ENCODE data around the gene DNLZ. TPM values are rescaled to one million over a fixed set of nuclear protein-coding genes. Genes with fewer than 3 reads are reported as not detected.
A peak's percentile ranks its signal among the peaks of the same experiment; 100 is the strongest.

The DNLZ gene
- total RNA-seq, 1 experiment from 2014 or later: 36.6 TPM

GRCh38 chr9:136344544-136345280 is 18.8 kb downstream of the DNLZ start:
- no peak for DNase-seq (ENCODE audit: low read depth)

DNA sequence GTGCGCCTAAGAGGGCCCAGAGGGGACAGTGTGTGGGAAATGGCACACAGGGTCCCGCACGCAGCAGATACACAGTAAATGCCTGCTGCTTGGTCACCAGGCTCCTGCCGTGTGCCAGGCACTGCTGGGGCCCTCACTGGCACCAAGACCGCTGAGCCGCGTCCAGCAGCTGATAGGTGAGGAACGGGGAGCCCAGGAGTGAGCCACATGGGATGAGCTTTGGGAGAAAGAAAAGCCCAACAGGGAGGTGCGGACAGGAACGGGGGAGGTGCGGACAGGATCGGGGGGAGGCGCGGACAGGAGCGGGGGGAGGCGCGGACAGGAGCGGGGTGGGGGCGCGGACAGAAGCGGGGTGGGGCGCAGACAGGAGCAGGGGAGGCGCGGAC is 19.7 kb downstream of the DNLZ start:
- no peak for DNase-seq (ENCODE audit: low read depth)

DNA sequence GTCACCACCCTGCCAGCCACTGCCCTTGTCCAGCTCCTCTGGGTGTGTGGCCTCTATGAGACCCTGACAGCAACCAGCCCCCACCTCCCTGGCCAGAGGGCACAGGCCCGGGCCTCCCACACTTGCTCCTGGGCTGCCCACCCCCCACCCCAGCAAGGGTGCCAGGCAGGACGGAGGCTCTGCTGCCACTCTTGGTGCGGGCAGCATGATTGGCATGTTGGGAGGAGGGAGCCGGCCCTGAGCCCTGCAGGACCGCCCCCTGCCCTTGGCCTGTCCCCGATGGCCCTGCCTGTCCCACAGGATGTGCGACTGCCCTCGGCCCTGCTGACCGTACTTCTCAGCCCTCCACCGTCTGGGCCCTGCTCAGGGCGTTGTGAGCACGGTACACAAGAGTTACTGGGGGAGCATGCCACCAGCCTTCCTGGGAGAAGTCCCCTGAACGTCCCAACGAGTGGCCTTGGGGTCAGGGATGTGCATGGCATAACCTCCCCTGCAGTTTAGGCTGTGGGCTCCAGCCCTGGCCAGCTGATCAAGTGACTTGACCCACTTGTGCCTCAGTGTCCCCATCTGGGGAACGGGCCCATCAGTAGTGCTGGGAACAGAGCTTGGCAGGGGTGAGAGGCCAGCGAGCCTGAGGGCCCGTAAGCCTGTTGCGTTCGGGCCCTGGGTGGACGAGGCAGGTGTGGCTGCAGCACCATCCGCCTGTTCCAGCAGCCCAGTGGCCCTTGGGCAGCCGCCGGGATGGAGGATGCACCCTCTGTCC is 20.2 kb downstream of the DNLZ start:
- DNase-seq (ENCODE audit: low read depth): no peak

DNA sequence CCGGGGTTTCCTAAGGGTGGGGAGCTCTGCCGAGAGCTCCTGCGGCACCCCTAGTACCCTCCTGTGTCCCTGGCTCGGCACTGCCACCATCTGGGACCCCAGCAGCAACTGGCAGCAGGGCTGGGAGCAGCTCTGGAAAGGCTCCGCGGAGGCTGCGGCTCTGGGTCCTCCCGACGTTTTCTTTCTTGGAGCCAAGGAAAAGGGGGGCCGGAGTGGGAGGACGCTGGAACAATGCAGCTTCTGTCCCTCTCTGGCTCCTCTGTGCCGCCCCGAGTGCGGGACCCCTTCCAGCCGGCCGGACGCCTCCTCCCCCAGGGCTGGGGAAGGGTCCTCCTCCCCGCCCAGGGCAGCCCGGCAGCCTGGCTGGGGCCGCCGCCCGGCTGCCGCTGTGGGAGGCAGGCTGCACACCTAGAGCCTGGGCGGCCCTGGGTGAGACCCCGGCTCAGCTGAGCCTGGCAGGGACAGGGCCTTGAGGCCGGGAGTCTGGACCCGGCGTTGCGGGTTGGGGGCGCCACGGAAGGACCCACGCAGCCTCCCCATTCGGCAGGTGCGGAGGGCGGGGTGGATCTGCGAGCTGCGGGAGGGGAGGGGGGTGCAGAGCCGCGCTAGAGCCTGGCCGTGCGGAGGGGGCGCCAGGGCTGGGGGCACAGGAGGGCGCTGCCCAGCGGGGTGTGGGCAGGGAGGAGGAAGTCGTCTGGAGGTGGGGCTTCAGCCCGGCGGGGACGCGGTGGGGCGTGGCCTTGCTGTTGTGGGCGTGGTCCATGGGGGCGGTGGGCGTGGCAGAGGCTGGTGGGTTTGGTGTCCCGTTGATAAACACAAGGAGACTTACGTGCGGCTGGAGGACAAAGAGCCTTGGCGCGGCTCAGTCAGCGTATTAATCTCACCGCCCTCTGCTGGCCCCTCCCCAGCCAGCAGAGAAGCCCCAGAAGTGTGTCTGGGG is 21.1 kb downstream of the DNLZ start:
- DNase-seq (ENCODE audit: low read depth): no peak

DNA sequence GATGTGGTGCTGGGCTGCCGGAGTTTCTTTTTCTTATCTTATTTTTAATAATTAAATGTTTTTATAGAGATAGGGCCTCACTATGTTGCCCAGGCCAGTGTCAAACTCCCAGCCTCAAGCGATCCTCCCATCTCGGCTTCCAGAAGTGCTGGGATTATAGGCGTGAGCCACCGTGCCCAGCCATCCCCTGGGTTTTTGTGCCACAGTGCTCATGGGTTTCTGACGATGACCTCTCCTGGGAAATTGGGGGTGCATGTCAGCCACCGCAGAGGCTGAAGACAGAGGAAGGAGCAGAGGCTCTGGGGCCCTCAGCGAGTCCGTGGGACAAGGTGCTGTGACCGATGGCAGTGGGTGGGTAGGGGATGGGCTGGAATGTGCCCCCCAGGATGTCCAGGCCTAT is 21.8 kb downstream of the DNLZ start:
- DNase-seq (ENCODE audit: low read depth): no peak

DNA sequence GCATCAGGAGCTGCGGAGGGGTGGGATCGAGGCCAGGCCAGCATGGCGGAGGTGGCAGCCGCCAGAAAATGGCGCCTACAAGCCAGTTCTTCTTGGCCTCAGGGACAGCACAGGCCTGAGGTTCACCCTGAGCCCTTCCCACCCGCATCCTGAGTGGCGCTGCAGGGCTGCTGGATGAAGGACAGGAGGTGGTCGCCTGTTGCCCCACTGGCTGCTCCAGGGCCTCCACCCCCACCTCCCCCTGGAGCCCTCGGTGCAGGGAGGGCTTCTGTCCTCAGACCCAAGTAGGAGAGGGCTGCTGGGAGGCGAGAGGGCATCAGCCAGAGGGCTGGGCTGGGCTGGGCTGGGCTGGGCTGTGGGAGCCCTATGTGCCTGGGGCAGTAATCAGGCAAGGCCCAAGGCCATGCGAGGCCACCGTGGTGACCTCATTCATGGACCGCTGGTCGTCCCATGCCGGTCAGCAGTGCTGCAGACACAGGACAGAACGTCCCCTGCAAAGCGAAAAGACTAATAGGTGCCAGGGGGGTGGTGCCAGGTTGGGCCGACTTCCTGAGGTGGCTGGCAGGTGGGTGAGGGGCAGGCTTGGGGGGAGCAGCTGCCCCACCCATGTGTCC is 22.4 kb downstream of the DNLZ start:
- no peak for DNase-seq (ENCODE audit: low read depth)

GRCh38 chr9:136340356-136341041 is 23.0 kb downstream of the DNLZ start:
- no peak for DNase-seq (ENCODE audit: low read depth)

GRCh38 chr9:136339958-136340310 is 23.6 kb downstream of the DNLZ start:
- no peak for DNase-seq (ENCODE audit: low read depth)

DNA sequence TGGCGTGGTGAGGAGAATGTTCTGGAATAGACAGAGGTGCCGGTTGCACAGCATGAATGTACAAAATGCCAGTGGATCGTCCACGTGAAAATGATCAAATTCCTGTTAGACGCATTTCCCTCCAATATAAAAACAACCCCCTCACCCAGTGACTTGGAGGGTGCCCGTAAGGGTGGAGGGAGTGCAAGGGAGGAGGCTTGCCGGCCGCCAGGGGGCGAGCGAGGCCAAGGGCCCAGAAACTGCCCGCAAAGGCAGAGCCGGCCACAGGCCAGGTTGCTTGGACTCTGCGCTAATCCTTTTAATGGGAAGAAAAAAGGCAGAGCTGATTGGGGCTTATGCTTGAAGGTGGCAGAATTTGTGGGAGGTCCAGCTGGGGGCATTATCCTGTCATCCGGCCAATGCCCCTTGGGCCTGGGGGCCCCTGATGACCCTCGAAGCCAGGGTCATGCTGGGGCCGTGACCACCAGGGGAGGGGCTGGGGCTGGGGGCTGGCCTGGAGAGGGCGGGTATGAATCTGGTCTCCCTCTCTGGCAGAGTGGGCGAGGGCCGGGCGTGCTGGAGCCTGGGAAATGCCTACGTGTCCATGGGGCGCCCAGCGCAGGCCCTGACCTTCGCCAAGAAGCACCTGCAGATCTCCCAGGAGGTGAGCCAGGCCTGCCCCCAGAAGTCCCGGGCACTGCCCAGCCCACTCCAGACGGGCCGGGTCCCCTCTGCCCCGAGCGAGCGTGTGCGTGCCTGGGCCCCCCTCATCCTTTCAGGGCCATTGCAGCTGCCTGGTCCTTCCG is 24.2 kb downstream of the DNLZ start:
- peak; percentile 57 for DNase-seq (ENCODE audit: low read depth)

DNA sequence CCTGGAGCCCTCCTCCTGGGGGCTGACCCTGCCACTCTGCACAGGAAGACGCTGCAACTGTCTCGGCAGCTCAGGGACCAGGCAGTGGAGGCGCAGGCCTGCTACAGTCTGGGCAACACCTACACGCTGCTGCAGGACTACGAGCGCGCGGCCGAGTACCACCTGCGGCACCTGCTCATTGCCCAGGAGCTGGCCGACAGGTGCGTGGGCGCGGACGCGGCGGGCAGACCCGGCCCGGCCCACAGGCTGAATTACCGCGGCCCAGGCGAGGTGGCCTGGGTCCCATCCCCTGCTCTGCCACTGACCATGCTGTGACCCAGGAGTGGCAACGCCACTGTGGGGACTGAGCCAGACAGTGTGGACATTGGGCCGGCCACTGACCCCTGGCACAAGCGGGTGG is 25.0 kb downstream of the DNLZ start:
- DNase-seq (ENCODE audit: low read depth): no peak

GRCh38 chr9:136337416-136338395 is 25.8 kb downstream of the DNLZ start:
- no peak for DNase-seq (ENCODE audit: low read depth)

DNA sequence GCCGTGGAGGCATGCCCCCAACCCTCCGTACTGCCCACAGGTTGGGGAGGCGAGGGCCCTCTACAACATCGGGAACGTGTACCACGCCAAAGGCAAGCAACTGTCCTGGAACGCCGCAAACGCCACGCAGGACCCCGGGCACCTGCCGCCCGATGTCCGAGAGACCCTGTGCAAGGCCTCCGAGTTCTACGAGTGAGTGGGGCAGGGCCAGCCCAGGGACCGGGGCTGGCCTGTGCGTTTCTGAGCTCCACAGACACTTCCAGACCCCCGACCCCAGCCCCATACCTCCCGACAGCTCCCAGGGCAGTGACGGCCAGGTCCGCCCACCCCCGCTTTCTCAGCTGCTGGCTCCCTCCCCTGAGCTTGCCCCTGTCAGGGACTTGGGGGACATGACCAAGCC is 26.7 kb downstream of the DNLZ start:
- no peak for DNase-seq (ENCODE audit: low read depth)

DNA sequence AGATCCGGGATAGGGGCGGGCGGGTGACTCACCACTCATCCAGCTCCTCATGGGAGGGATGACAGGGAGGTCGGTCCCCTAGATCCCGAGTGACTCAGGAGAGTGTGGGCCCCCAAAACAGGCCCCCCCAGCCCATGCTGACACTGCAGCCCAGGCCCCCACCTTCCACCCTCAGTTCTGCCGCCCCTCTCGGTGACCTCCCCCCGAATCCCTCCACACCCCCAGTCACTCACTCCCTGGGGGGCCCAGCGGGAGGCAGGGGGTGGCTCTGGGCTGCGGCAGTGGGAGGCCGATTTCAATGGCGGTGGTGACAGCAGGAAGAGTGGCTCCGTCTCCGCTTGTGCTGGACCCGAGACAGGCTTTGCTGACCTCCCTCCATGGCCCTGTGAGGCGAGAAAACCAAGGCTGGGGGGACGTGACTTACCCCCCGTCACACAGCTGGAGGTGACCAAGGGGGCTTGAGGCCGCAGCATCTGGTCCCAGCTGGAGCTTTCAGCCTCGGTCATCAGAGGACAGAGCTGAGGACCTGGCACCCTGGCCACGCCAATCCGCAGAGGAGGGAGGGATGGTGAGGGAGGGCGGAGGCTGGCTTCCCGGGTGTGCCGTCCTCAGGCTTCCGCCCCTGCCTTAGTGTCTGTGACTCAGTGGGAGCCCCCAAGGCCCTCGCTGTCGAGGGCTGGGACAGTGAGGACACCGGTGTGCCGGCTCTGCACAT is 27.2 kb downstream of the DNLZ start:
- no peak for DNase-seq (ENCODE audit: low read depth)

DNA sequence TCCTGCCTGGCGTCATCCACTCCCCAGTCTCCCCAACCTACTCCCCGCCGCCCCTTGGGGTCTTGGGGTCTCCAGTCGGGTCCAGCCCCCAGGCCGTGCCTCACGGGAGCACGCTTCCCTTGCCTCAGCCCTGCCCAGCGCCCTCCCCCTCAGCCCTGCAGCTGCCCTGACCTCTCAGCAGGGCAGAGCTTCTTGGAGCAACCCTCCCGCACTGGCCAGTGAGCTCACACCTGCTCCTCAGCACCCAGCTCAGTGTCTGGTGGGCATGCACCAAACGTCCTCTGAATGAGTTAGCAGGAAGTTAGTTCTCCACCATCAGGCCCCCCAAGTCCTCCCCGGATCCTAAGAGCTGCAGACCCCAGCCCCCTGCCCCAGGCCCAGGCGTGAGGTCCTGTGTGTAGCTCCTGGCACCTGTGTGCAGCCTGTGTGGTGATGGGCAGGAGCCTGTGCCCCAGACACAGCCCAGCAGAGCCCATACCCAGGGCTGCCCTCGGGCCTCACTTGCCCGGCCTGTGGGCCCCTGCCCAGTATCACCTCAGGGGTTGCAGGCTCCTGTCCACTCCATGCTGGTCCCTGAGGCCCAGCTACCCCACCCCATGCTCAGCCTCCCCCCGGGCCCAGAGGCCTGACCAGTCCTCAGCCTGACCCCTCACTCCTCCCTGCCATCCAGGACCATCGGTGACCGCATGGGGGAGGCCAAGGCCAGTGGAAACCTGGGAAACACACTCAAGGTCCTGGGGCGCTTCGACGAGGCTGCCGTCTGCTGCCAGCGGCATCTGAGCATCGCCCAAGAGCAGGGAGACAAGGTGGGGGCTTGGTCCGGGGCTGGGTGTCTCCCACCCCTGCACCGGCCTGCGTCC is 28.0 kb downstream of the DNLZ start:
- DNase-seq (ENCODE audit: low read depth): no peak

DNA sequence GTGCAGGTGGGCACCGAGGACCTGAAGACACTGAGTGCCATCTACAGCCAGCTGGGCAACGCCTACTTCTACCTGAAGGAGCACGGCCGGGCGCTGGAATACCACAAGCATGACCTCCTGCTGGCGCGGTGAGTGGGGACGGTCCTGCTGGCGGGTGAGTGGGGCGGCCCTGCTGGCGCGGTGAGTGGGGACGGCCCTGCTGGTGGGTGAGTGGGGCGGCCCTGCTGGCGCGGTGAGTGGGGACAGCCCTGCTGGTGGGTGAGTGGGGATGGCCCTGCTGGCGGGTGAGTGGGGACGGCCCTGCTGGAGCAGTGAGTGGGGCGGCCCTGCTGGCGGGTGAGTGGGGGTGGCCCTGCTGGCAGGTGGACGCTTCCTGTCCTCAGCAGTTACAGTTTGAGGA is 29.0 kb downstream of the DNLZ start:
- DNase-seq (ENCODE audit: low read depth): no peak

DNA sequence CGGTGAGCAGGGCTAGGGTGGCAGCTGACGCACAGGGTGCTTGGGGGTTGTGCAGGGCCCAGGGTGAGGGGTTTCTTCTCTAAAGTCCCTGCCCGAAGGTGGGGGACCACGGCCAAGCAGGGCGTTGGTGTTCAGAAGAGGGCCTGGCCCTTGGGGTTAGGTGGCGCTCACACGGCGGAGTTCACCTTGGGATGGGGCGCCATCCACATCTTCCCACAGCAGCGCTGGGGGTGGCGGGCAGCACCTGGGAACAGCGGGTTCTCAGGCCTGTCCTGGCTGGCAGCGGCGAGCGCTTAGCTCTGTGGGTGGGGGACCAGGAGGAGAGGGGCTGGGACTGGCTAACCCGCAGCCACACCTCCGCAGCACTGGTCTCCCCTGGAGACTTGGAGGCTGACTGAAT is 30.1 kb downstream of the DNLZ start:
- DNase-seq (ENCODE audit: low read depth): no peak

- DNase-seq (ENCODE audit: low read depth): no peak
Measured at GRCh38 chr9:136333045-136333444, 30.5 kb downstream of the DNLZ start.
